K562 (cell line): ENCODE results near the gene LGALS8. TPM values are rescaled to one million over a fixed set of nuclear protein-coding genes. Genes with fewer than 3 reads are reported as not detected.

Experiments used
- ARID2 ChIP-seq: fragments of 450-650 bp; IDR thresholded peaks from 2 replicates; pipeline ENCODE4 v1.6.1; 2017; ENCODE audit warnings: antibody characterized with exemption, mild to moderate bottlenecking
- CBX1 ChIP-seq: sonication (generic); IDR thresholded peaks from 2 replicates; pipeline ENCODE4 v1.6.1; 2016; ENCODE audit warnings: antibody characterized with exemption, low read depth, mild to moderate bottlenecking
- CHCHD3 ChIP-seq: fragments of 250-450 bp; sonication (Bioruptor Pico); IDR thresholded peaks from 2 replicates; pipeline ENCODE4 v2.1.2; 2022; ENCODE audit warnings: mild to moderate bottlenecking
- CREM ChIP-seq: IDR thresholded peaks from 2 replicates; pipeline ENCODE4 v1.6.1; 2014; ENCODE audit warnings: antibody characterized with exemption, low read depth
- CTBP1 ChIP-seq: fragments of 450-650 bp; IDR thresholded peaks from 2 replicates; pipeline ENCODE4 v1.6.1; 2016; ENCODE audit warnings: borderline replicate concordance
- ETV1 ChIP-seq: fragments of 450-650 bp; conservative IDR thresholded peaks from 2 replicates; pipeline ENCODE4 v1.6.1; 2016; ENCODE audit warnings: missing genetic modification characterization, control low read depth, low read depth, missing compliant biosample characterization
- HIVEP1 ChIP-seq: fragments of 250-450 bp; sonication (Bioruptor Pico); IDR thresholded peaks from 2 replicates; pipeline ENCODE4 v1.4.0; 2020; ENCODE audit warnings: mild to moderate bottlenecking
- HLTF ChIP-seq: fragments of 450-650 bp; IDR thresholded peaks from 2 replicates; pipeline ENCODE4 v1.6.1; 2016
- JUND ChIP-seq, 2 experiments: IDR thresholded peaks; 2 replicates in 1 of 2; 3 replicates in 1 of 2; pipeline ENCODE4 v1.6.1; 2011; ENCODE audit warnings: borderline replicate concordance in 2 of 2, low read depth in 2 of 2, low read length in 2 of 2, improper control_type of control experiment in 1 of 2, missing biosample characterization in 1 of 2, missing genetic modification characterization in 1 of 2, missing genetic modification reagents in 1 of 2
- MAZ ChIP-seq, 2 experiments: fragments of 450-650 bp in 1 of 2; sonication (generic) in 1 of 2; formaldehyde crosslinking; IDR thresholded peaks in 1 of 2; conservative IDR thresholded peaks in 1 of 2; 2 replicates each; pipeline versions ENCODE4 v1.4.0 to v1.5.0; 2020; ENCODE audit warnings: mild to moderate bottlenecking in 1 of 2, missing genetic modification reagents in 1 of 2
- MEF2D ChIP-seq: conservative IDR thresholded peaks from 2 replicates; pipeline ENCODE4 v1.6.1; 2016; ENCODE audit warnings: low read depth, missing genetic modification characterization, missing compliant biosample characterization
- NFYB ChIP-seq: IDR thresholded peaks from 2 replicates; pipeline ENCODE4 v1.6.1; 2011; ENCODE audit warnings: mild to moderate bottlenecking, moderate library complexity; ENCODE audit not compliant: insufficient read length; ENCODE audit errors: extremely low read depth
- NR1H2 ChIP-seq: sonication (generic); formaldehyde crosslinking; IDR thresholded peaks from 2 replicates; pipeline ENCODE4 v1.4.0; 2020; ENCODE audit warnings: mild to moderate bottlenecking, missing genetic modification reagents
- POLR2H ChIP-seq: IDR thresholded peaks from 2 replicates; pipeline ENCODE4 v1.6.1; 2016; ENCODE audit warnings: missing genetic modification characterization, low read depth, mild to moderate bottlenecking, control low read depth, missing compliant biosample characterization, moderate library complexity
- RBM14 ChIP-seq: fragments of 200-400 bp; formaldehyde crosslinking; IDR thresholded peaks from 2 replicates; pipeline ENCODE4 v1.6.1; 2018; ENCODE audit warnings: low read depth, mild to moderate bottlenecking, low read length, moderate library complexity, borderline replicate concordance; ENCODE audit not compliant: insufficient read depth
- RNF2 ChIP-seq: sonication (generic); IDR thresholded peaks from 2 replicates; pipeline ENCODE4 v1.6.1; 2016
- SAP30 ChIP-seq: fragments of 200-600 bp; sonication (generic); IDR thresholded peaks from 2 replicates; pipeline ENCODE4 v1.6.1; 2012; ENCODE audit warnings: borderline replicate concordance, low read depth, mild to moderate bottlenecking, moderate library complexity, low read length, control low read depth, inconsistent platforms; ENCODE audit not compliant: insufficient read depth, poor library complexity, severe bottlenecking
- SMARCA5 ChIP-seq: fragments of 450-650 bp; IDR thresholded peaks from 2 replicates; pipeline ENCODE4 v1.6.1; 2016
- SRSF9 ChIP-seq: fragments of 200-400 bp; formaldehyde crosslinking; IDR thresholded peaks from 2 replicates; pipeline ENCODE4 v1.6.1; 2017; ENCODE audit warnings: low read depth, low read length, borderline replicate concordance
- STAT5A ChIP-seq: IDR thresholded peaks from 2 replicates; pipeline ENCODE4 v1.6.1; 2012; ENCODE audit warnings: low read length, inconsistent platforms, borderline replicate concordance
- TBP ChIP-seq: optimal IDR thresholded peaks from 2 replicates; pipeline ENCODE3; 2011; ENCODE audit warnings: low read depth, low read length, improper control_type of control experiment
- TEAD2 ChIP-seq: fragments of 450-650 bp; IDR thresholded peaks from 2 replicates; pipeline ENCODE4 v1.6.1; 2016; ENCODE audit warnings: missing genetic modification characterization, control low read depth, missing compliant biosample characterization
- ZFP36 ChIP-seq: fragments of 150-350 bp; IDR thresholded peaks from 2 replicates; pipeline ENCODE4 v1.6.1; 2018; ENCODE audit warnings: low read length, low read depth; ENCODE audit not compliant: partially characterized antibody
- ZNF174 ChIP-seq: fragments of 250-450 bp; sonication (Bioruptor Pico); IDR thresholded peaks from 2 replicates; pipeline ENCODE4 v1.4.0; 2020; ENCODE audit warnings: mild to moderate bottlenecking
- ZNF408 ChIP-seq: fragments of 250-450 bp; sonication (Bioruptor Pico); IDR thresholded peaks from 2 replicates; pipeline ENCODE4 v1.4.0; 2020; ENCODE audit warnings: low read depth, mild to moderate bottlenecking, moderate library complexity
- ZNF76 ChIP-seq: fragments of 250-450 bp; sonication (Bioruptor Pico); IDR thresholded peaks from 2 replicates; pipeline ENCODE4 v1.4.0; 2020; ENCODE audit warnings: mild to moderate bottlenecking, moderate library complexity, borderline replicate concordance
- ZNF79 ChIP-seq: fragments of 250-450 bp; sonication (Bioruptor Pico); IDR thresholded peaks from 2 replicates; pipeline ENCODE4 v1.4.0; 2020; ENCODE audit warnings: low read depth, mild to moderate bottlenecking, moderate library complexity
- polyA plus RNA-seq, 8 experiments: library from polyadenylated mRNA; depleted of rRNA in 4 of 8; stranded (reverse) in 5 of 8; unstranded in 3 of 8; fragments of >200 nt; fragmentation: Nextera tagmentation in 2 of 8; fragmentation: Illumina TruSeq in 1 of 8; extraction: Ambion mirVana in 2 of 8; extraction: Trizol in 1 of 8; gene quantifications; 2 replicates each; pipeline versions ENCODE4 v1.2.1 to v1.2.3, GENCODE V29; 2011 to 2014; ENCODE audit warnings: inconsistent platforms in 1 of 8, missing spikeins in 1 of 8
- total RNA-seq, 7 experiments: library from RNA; depleted of rRNA in 6 of 7; stranded (reverse); fragments of >200 nt in 6 of 7; fragmentation: Illumina TruSeq in 2 of 7; extraction: Trizol in 2 of 7; gene quantifications; 2 replicates each; pipeline versions ENCODE4 v1.2.1 to v1.2.3, GENCODE V29; 2011 to 2021; ENCODE audit warnings: low replicate concordance in 1 of 7
- TF ChIP-seq, protein P1 (sequence below): sonication (generic); formaldehyde crosslinking; IDR thresholded peaks from 2 replicates; pipeline ENCODE4 v1.8.0; 2022; ENCODE audit warnings: mild to moderate bottlenecking, missing genetic modification reagents
- TF ChIP-seq, protein P2 (sequence below): fragments of 450-650 bp; IDR thresholded peaks from 2 replicates; pipeline ENCODE4 v1.7.0; 2016; ENCODE audit warnings: borderline replicate concordance

The LGALS8 gene
- total and polyA plus RNA-seq, 9 of the 15 experiments (the other 6 are each of a cell fraction or from before 2014, with no cell fraction given): 57.4 to 87.7 (median 70.3) TPM

DNA sequence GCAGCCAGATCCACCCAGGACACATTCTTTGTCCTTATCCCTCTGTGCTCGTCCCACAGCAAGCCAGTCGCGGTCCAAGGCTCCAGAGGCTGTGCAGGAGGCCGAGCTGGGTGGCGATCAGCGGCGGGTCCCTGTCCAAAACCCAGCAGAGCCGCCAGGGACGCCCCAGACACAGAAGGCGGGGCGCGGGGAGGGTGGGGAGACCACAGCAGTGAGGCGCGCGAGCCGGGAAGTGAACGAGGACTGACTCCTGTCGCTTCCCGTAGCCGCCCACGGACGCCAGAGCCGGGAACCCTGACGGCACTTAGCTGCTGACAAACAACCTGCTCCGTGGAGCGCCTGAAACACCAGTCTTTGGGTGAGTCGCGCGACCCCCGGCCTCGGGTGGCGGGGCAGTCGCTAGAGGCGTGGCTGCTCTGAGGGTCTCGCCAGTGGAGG lies at the start of gene LGALS8 (continued):
- peak; percentile 94 to 96 for TF ChIP-seq MAZ (CRISPR knock-in tag; conservative IDR thresholded peaks at IDR 0.05 in 1 of 2, IDR thresholded peaks at IDR 0.05 in 1 of 2)
- no peak; the same call in 1 of the 2 replicates for TF ChIP-seq RNF2
- no peak for TF ChIP-seq HLTF
- no peak for TF ChIP-seq SRSF9
- TF ChIP-seq MEF2D: no peak
- peak; percentile 44; the same call in 1 of the 2 replicates for TF ChIP-seq JUND (IDR thresholded peaks at IDR 0.05; ENCODE audit: borderline replicate concordance, low read depth, low read length)
- TF ChIP-seq JUND (tag; IDR thresholded peaks at IDR 0.05; ENCODE audit: borderline replicate concordance, low read depth, low read length): peak; percentile 11; the same call in 1 of the 3 replicates
- TF ChIP-seq POLR2H: 0 out of 2 replicates have a peak, but pooled peaks have one; percentile 17
- no peak for TF ChIP-seq NR1H2 (CRISPR knock-in tag)
- TF ChIP-seq CTBP1: no peak
- TF ChIP-seq ARID2: no peak
- TF ChIP-seq SAP30: peak; percentile 33
- no peak for TF ChIP-seq CHCHD3 (CRISPR knock-in tag)
- TF ChIP-seq ZNF174: no peak
- peak; percentile 66; the same call in 1 of the 2 replicates for TF ChIP-seq CREM
- 0 out of 2 replicates have a peak, but pooled peaks have one; percentile 11 for TF ChIP-seq HIVEP1 (CRISPR knock-in tag)
- TF ChIP-seq ZNF408 (CRISPR knock-in tag): no peak
- TF ChIP-seq TEAD2: no peak
- TF ChIP-seq CBX1: peak; percentile 71; the same call in 1 of the 2 replicates
- no peak for TF ChIP-seq SMARCA5
- peak; percentile 63 for TF ChIP-seq TBP
- TF ChIP-seq RBM14: peak; percentile 88; the same call in 1 of the 2 replicates
- TF ChIP-seq, protein P1, sequence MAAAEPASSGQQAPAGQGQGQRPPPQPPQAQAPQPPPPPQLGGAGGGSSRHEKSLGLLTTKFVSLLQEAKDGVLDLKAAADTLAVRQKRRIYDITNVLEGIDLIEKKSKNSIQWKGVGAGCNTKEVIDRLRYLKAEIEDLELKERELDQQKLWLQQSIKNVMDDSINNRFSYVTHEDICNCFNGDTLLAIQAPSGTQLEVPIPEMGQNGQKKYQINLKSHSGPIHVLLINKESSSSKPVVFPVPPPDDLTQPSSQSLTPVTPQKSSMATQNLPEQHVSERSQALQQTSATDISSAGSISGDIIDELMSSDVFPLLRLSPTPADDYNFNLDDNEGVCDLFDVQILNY (CRISPR knock-in tag): no peak
- no peak; the same call in 1 of the 2 replicates for TF ChIP-seq ETV1 (tag)
- no peak for TF ChIP-seq ZNF79 (CRISPR knock-in tag)
- TF ChIP-seq NFYB: no peak
- TF ChIP-seq ZNF76 (CRISPR knock-in tag): no peak
- TF ChIP-seq ZFP36: peak; percentile 32
- no peak for TF ChIP-seq STAT5A
- TF ChIP-seq, protein P2, sequence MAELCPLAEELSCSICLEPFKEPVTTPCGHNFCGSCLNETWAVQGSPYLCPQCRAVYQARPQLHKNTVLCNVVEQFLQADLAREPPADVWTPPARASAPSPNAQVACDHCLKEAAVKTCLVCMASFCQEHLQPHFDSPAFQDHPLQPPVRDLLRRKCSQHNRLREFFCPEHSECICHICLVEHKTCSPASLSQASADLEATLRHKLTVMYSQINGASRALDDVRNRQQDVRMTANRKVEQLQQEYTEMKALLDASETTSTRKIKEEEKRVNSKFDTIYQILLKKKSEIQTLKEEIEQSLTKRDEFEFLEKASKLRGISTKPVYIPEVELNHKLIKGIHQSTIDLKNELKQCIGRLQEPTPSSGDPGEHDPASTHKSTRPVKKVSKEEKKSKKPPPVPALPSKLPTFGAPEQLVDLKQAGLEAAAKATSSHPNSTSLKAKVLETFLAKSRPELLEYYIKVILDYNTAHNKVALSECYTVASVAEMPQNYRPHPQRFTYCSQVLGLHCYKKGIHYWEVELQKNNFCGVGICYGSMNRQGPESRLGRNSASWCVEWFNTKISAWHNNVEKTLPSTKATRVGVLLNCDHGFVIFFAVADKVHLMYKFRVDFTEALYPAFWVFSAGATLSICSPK: no peak
